ENCODE measurements around the gene VPS26C. TPM values are rescaled to one million over a fixed set of nuclear protein-coding genes. Genes with fewer than 3 reads are reported as not detected.

VPS26C gene
- polyA plus RNA-seq, 1 of the 3 experiments (the other 2 are of a cell fraction) = 34.8 TPM

GRCh38 chr21:37241426-37241825 lies 25.7 kb downstream of the VPS26C start (continued):
- TF ChIP-seq IRF3 (IDR thresholded peaks at IDR 0.05; ENCODE audit: low read depth, low read length) = no peak

DNA sequence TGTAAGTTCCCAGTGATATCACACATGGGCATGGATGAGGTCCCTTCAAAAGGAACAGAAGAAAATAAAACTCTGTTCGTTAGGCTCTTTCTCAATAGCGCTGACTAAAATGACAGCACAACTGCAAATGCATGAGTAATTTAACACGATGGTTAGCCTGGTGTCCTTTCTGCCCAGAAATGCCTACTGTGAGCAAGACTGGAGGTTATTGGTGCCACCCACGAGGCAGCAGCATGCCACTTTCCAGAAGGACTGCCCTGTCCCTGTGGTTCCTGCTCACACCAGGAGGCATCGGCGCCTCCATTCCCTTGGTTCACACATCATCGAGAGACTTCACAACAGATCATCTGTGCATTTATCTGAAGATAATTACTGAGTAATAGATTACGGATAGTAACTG lies 26.2 kb downstream of the VPS26C start:
- H3K79me2 ChIP-seq (ENCODE audit: insufficient read depth) = peaks cover 62% of the 10 kb centered on the region
- CTCF ChIA-PET = no interaction called here

GRCh38 chr21:37237764-37238163 lies 29.4 kb downstream of the VPS26C start:
- no peaks in the 10 kb centered on the region; a peak in 1 of 4 replicates for H3K4me1 ChIP-seq (ENCODE audit: control insufficient read depth in 1 of 2, insufficient read depth in 2 of 2, low read depth in 1 of 2, low read length in 1 of 2)
- peaks cover 52 to 61% of the 10 kb centered on the region in 2 experiments for H3K36me3 ChIP-seq (replicated peaks in 1 of 2; ENCODE audit: control insufficient read depth in 1 of 2, insufficient read depth in 2 of 2, low read length in 1 of 2)
- no peak overlapping the region for H2AFZ ChIP-seq (ENCODE audit: low read depth)
- H3F3A ChIP-seq (replicated peaks; ENCODE audit: insufficient read depth) = no peaks in the 10 kb centered on the region
- no peak overlapping the region for H3K4me2 ChIP-seq
- H3K9me3 ChIP-seq = no peaks in the 10 kb centered on the region
- no peak overlapping the region for H3K9ac ChIP-seq
- H3K79me2 ChIP-seq (ENCODE audit: insufficient read depth) = peaks cover 40% of the 10 kb centered on the region
- no peak overlapping the region for H3K27ac ChIP-seq (ENCODE audit: low read depth in 2 of 2, low read length in 1 of 2)
- no peaks in the 10 kb centered on the region for H3K9me2 ChIP-seq
- H3K4me3 ChIP-seq (ENCODE audit: low read depth in 2 of 2, low read length in 1 of 2) = no peak overlapping the region
- WGBS (ENCODE audit: low lambda C conversion rate) = 96% methylated on average over 4 of the region's 4 CpGs
- H3K27me3 ChIP-seq (ENCODE audit: insufficient read depth) = no peaks in the 10 kb centered on the region
- no peak for DNase-seq
- peaks cover 16% of the 10 kb centered on the region for H4K20me1 ChIP-seq (ENCODE audit: insufficient read depth)
- POLR2A ChIA-PET = no interaction called here
- CTCF ChIA-PET = no interaction called here
- TF ChIP-seq REST (IDR thresholded peaks at IDR 0.05; ENCODE audit: low read depth, low read length) = no peak
- TF ChIP-seq SMC3 (IDR thresholded peaks at IDR 0.05; ENCODE audit: low read depth, low read length) = no peak
- no peak for TF ChIP-seq FOXJ3 (CRISPR knock-in tag; IDR thresholded peaks at IDR 0.05)
- TF ChIP-seq YY1 (IDR thresholded peaks at IDR 0.05; ENCODE audit: low read depth) = no peak
- TF ChIP-seq PBX3 (IDR thresholded peaks at IDR 0.05) = no peak

More for the DNA sequence above, 26.2 kb downstream of the VPS26C start:
- Histone ChIP-seq H3F3A (replicated peaks; ENCODE audit: insufficient read depth) (no peaks in the 10 kb centered on the region), H2AFZ (ENCODE audit: low read depth) (no peak overlapping the region), H4K20me1 (ENCODE audit: insufficient read depth) (peaks cover 39% of the 10 kb centered on the region), H3K4me1 (ENCODE audit: control insufficient read depth in 1 of 2, insufficient read depth in 2 of 2, low read depth in 1 of 2, low read length in 1 of 2) (no peaks in the 10 kb centered on the region; a peak in 1 of 4 replicates), H3K4me2 (no peak overlapping the region), H3K9ac (no peak overlapping the region), H3K9me2 (no peaks in the 10 kb centered on the region), H3K27ac (ENCODE audit: low read depth in 2 of 2, low read length in 1 of 2) (no peak overlapping the region), H3K27me3 (ENCODE audit: insufficient read depth) (no peaks in the 10 kb centered on the region), H3K36me3 (replicated peaks in 1 of 2; ENCODE audit: control insufficient read depth in 1 of 2, insufficient read depth in 2 of 2, low read length in 1 of 2) (peaks cover 42 to 44% of the 10 kb centered on the region in 2 experiments), H3K9me3 (peaks cover 4% of the 10 kb centered on the region; the same call in 1 of the 2 replicates), H3K4me3 (ENCODE audit: low read depth in 2 of 2, low read length in 1 of 2) (no peak overlapping the region)
- TF ChIP-seq SIN3A (IDR thresholded peaks at IDR 0.05; ENCODE audit: borderline replicate concordance, low read depth, low read length) = no peak
- TF ChIP-seq ZBTB33 (IDR thresholded peaks at IDR 0.05; ENCODE audit: borderline replicate concordance, low read depth) = no peak
- TF ChIP-seq RCOR1 (IDR thresholded peaks at IDR 0.05; ENCODE audit: low read length) = no peak
- TF ChIP-seq RAD21 (IDR thresholded peaks at IDR 0.05; ENCODE audit: low read length) = no peak
- TF ChIP-seq EP300 (IDR thresholded peaks at IDR 0.05; ENCODE audit: borderline replicate concordance in 1 of 2, low read depth in 1 of 2, low read length in 1 of 2) = no peak
- TF ChIP-seq GATA2 (CRISPR knock-in tag; IDR thresholded peaks at IDR 0.05) = no peak
- no peak for TF ChIP-seq SMC3 (IDR thresholded peaks at IDR 0.05; ENCODE audit: low read depth, low read length)
- TF ChIP-seq TEAD4 (IDR thresholded peaks at IDR 0.05; ENCODE audit: borderline replicate concordance, insufficient read depth) = no peak
- TF ChIP-seq RFX5 (IDR thresholded peaks at IDR 0.05; ENCODE audit: low read length) = no peak
- TF ChIP-seq MXI1 (IDR thresholded peaks at IDR 0.05; ENCODE audit: low read depth, low read length) = no peak
- no peak for TF ChIP-seq MAX (IDR thresholded peaks at IDR 0.05; ENCODE audit: low read depth)
- TF ChIP-seq CHD2 (IDR thresholded peaks at IDR 0.05; ENCODE audit: low read length, partially characterized antibody) = no peak
- TF ChIP-seq RXRA (IDR thresholded peaks at IDR 0.05; ENCODE audit: borderline replicate concordance, low read depth) = no peak
- TF ChIP-seq NRF1 (IDR thresholded peaks at IDR 0.05; ENCODE audit: low read depth, low read length) = no peak
- no peak for TF ChIP-seq POLR2AphosphoS5 (IDR thresholded peaks at IDR 0.05; ENCODE audit: low read depth, low read length)
- POLR2A ChIA-PET = no interaction called here
- DNase-seq = no peak
- over 99% methylated on average over 8 of the region's 8 CpGs for WGBS (ENCODE audit: low lambda C conversion rate)

All from SK-N-SH (cell line).